Stimulated activated CD8-positive, alpha-beta memory T cell treated with anti-CD3 and anti-CD28 coated beads, Interleukin-4, amount 100 ng/mL, for 1 hour (primary cell): ENCODE data around the gene NACA2.
"Not testable (repeated sequence)": the region's sequence is repeated elsewhere in the genome, so short reads cannot be mapped to it uniquely, and the experiment has no call there.

ENCODE experiments used
- DNase-seq, 2 donors: peaks; one replicate each; pipeline ENCODE4 v3.0.0-alpha.2; 2020; ENCODE audit warnings: low read depth in 2 of 2, low spot score in 1 of 2

The NACA2 gene

DNA sequence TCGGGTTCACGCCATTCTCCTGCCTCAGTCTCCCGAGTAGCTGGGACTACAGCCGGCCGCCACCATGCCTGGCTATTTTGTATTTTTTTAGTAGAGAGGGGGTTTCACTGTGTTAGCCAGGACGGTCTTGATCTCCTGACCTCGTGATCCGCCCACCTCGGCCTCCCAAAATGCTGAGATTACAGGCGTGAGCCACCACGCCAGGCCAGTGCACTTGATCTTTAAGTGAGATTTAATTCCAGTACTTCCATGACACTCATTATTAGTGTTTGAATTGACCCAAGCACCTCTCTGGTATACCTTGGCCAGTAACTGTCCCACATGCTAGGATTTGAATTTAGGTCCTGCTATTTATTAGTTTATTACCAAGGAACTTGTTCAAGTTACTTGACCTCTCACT is 38.5 kb downstream of the NACA2 start:
- DNase-seq = not testable (repeated sequence)

DNA sequence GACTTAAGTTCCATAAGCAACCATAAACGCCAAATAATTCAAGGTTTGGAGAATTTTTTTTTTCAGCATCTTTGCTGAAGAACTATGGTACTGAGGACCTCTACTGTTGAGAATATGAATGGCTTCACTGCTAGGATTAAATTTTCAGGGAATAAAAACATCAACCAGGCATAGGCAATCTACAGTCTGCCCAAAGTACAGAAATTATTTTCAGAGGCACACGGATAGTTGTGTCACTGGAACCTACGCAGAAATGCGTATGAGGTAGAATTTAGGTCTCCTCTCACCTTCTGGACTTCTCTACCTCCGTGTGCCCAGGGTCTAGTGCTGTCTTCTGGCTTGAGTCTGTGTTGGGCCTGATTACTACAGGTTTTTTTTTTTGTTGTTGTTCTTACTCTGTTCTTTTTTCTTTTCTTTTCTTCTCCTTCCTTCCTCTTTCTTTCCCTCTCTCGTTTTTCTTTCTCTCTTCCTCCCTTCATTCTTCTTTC is 39.7 kb downstream of the NACA2 start:
- no peak for DNase-seq

DNA sequence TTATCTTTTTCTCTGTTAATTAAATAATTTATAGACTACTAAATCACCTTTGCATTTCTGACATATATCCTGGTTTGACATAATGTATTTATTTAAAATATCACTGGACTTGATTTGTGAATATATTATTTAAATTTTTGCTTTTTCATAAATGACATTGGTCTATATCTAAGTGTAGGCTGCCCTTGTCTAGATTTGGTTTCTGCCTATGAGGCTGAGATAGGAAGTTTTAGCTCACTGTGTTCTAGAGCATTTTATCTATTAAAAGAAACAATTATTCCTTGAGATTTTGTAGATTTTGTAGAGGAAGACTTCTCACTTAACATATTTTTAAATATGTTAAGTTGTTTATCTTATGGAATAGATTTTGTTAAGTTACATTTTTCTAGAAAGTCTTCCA is 43.9 kb downstream of the NACA2 start:
- no peak for DNase-seq

- no peak for DNase-seq
These were observed 45.6 kb downstream of the NACA2 start for GRCh38 chr17:61545335-61545938.

- no peak for DNase-seq
These were observed 47.1 kb downstream of the NACA2 start for GRCh38 chr17:61543786-61544415.

DNA sequence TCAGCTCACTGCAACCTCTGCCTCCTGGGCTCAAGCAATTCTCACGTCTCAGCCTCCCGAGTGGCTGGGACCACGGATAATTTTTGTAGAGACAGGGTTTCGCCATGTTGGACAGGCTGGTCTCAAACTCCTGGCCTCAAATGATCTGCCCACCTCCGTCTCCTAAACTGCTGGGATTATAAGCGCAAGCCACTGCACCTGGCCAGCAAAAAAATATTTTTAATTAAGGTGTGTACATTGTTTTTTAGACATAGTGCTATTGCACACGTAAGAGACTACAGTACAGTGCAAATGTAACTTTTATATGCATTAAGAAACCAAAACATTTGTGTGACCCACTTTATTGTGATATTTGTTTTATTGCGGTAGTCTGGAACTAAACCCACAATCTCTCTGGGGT is 49.0 kb downstream of the NACA2 start:
- no peak for DNase-seq

DNA sequence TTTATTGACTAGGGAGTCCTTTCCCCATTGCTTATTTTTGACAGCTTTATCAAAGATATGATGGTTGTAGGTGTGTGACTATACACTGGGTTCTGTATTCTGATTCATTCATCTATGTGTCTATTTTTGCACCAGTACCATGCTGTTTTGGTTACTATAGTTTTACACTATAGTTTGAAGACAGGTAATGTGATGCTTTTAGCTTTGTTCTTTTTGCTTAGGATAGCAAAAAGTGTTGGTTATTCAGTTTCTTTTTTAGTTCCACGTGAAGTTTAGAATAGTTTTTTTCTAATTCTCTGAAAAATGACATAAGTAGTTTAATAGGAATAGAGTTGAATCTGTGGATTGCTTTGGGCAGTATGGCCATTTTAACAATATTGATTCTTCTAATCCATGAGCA is 50.1 kb downstream of the NACA2 start:
- no peak for DNase-seq
